OCI-LY1 (cell line): ENCODE measurements around the gene INPP4A.

Experiments used
- CTCF ChIP-seq: fragments of 200-600 bp; sonication (generic), shearing (Covaris generic); IDR thresholded peaks from 2 replicates; pipeline ENCODE4 v1.5.1; 2017; ENCODE audit warnings: mild to moderate bottlenecking, antibody characterized with exemption, low read length, moderate library complexity, mixed read lengths
- EZH2 ChIP-seq: fragments of 200-600 bp; sonication (generic), shearing (Covaris generic); IDR thresholded peaks from 2 replicates; pipeline ENCODE4 v1.8.0; 2017; ENCODE audit warnings: borderline replicate concordance, mixed run types, mild to moderate bottlenecking, antibody characterized with exemption, low read length, moderate library complexity, mixed read lengths

DNA sequence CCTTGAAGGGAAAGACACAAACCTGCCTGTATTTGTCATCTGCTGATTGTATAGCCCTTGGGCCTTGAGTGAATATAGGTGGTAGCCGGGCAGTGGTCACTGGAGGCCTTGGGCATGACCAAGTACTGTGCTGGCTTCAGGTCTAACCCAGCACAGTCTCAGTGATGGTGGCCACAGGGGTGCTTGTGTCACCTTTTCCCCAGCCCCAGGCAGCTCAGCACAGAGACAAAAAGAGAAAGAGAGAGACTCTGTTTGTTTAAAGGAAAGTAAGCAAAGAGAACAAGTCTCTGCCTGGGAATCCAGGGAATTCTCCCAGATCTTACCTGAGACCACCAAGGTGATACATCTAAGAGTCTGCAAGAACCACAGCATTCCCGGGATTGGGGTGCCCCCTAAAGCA, 39.4 kb upstream of the INPP4A start:
- TF ChIP-seq CTCF (no peak), EZH2 (no peak)
